GM18861 (cell line): ENCODE data around the gene ACSBG1.

Experiments used
- ATAC-seq: cut with Tn5 transposase; IDR thresholded peaks from one replicate; pipeline ENCODE4 v1.9.1; 2021; ENCODE audit not compliant: unreplicated experiment

The ACSBG1 gene

DNA sequence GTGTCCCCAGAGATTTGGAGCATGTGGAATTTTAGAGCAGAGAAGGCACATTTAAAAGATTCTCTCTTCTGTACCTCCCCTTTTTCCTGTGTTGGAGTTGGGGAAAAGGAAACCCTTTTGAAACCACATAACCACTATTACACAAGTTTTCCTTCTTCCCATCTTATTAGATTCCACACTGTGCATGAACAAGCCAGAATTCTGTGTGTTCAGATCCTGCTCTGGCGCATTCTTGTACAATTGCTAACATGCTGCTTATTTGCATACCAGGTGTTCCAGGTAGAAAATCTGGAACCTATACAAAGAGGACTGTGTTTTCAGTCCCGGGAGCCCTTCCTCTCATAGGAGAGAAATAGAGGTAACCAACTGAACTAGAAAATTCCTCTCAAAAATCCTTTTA is 100.6 kb downstream of the ACSBG1 start:
- ATAC-seq = no peak

DNA sequence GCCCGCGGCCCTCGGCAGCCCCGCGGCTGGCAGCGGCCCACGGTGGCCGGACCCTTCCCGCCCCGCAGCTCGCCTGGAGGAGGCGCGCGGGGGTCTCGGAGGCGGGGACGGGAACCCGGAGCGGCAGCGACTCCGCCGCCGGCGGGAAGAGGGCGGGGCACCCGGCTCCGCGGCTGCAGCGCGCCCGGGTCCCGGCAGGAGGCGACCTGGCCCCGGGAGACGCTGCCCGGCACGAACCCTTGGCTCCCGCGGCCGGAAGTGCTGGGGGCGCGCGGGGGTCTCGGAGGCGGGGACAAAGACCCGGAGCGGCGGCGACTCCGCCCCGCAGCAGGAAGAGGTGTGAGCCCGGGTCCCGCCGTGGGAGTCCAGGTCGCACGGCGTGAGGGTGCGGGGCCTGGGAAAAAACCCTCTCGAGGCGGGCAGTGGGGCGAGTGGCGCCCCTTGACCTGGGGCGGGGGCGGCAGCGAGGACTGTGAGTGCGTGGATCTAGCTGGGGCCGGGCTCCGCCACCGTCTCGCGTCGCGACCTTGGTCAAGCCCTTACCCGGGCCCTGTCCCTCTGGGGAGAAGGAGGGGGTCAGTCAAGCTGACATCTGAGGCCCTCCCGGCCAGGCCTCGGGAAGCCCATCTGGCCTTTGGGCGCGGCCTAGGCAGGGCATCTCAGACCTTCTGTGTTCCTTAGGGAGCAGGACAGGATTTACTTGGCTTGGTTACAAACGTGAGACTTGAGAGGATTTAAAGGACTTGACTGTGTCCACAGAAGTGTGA is 102.9 kb downstream of the ACSBG1 start, which contains the start of gene CIB2:
Gene CIB2 (minus strand): TSS at position 151 of the 767 bp plus-strand sequence. CDS start 230 bp downstream, outside the sequence.
- peak; percentile 66 for ATAC-seq

DNA sequence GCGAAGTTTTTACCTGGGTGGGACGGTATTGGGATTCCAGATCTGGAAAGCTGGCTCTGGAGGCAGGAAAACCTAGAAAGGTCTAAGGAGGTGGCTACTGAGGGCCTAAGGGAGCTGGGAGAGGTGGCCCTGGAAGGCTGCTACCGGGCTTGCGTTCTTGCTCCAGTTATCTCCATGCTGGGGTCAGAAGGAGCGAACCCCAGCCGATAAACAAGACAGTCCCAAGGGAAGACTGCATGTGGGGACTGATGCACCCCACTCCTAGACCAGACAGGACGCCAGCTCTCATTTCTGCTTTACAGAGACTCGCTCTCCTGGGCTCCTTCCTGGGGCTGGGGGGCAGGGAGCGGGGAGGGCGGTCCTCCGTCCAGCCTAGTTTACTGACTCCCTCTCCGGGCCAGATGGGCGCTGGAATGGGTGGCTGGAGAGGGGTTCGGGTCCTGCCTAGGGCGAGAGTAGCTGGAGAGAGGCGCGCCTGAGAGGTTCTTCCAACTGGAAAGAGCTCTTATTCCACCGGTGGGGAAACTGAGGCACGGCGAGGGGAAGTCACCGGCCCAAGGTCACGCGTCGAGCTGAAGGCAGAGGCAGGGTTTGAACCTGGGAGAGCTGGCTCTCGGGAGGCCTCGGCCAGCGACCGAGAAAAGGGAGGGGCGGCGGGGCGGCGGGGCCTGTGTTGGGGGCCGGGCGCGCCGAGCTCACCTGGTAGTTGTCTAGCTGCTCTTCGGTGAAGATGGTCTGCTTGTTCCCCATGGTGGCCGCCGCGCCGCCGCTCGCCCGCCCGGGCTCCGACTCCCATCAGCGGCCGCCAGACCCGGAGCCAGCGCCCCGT is 103.7 kb downstream of the ACSBG1 start:
- ATAC-seq = peak; percentile 37

DNA sequence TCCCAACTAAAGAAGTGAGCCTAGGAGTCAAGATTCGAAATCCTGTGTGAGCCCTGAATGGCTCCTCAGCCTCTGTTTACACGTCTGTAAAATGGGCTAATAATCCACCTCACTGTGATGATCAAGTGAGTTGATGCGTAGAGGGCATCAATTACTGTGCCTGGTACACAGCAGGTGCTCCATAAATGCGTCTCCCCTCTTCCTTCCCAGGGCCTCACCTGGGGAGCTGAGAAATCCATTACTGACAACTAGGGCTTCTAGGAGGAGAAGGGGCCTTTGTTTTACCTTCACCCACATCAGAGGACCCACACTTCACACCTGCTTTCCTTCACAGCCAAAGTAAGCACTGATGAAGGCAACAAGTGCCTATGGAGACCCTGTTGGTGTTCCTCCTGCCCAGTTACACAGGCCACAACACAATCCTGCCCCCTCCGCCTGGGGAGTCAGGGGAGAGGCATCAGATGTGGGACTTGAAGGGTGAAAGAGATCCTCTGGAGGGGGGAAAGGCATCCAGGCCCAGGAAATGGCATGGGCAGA is 104.5 kb downstream of the ACSBG1 start:
- no peak for ATAC-seq

DNA sequence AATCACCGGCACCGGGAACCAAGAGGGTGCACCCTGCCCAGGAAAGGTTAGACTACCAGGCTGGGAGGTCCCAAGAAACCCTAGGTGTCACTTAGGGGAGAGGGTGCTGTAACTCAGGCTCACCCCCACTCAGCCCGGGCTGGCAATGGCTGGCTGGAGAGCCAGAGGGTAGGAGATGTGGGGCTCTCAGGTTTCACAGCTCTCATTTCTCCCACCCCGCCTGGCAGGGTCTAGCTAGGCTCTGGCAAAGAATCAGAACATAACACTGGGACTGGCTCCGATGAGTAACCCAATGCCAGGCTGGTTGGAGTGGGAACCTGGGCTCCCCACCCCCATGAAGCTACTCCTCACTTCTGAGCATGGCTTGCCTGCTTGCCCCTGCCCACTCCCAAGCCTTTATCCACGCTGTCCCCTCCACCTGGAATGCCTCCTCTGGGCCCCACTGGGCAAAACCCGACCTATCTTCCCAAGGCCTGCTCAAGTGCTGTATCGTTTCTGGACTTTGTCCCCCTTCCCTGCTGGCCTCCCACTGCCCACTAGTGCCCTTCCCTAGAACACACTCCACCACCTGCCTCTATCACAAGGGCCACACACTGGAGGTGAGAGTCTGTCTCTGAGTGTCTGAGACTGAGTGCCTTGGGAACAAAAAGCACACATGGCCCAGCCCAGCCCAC is 105.2 kb downstream of the ACSBG1 start:
- no peak for ATAC-seq

DNA sequence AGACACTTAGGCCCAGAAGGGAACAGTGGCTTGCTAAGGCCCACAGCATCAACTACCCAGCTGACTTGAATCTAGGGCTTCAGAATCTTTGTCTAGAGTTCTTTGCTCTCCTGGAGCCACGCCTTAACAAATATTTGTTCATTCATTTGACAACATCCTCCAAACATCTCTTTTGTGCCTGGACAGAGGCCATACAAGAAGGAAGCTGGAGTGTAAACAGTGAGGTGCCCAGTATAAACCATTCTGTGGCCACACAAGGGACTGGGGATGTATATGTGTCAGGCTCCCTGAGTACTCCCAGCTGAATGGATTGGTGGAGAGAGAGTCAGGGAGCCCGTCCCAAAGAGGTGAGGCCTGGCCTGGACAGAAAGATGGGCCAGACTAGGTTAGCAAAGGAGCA is 106.5 kb downstream of the ACSBG1 start:
- no peak for ATAC-seq

DNA sequence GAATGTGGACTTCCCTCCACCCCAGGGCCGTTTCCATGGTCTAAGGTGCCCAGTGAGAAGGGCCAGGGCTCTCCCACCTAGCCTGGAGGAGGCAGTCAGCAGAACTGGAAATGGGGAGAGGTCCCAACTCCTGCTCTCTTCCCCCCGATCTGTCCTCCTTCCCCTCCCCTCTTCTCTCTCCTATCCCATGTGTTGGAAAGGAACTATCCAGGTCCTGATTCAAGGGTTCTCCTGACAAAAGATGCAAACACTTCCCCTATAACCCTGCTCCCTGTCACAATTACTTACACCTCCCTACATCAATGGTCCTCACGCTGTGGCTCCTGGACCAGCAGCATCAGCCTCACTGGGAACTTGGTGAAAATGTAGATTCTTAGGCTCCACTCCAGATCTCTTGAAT is 109.1 kb downstream of the ACSBG1 start:
- ATAC-seq = no peak

DNA sequence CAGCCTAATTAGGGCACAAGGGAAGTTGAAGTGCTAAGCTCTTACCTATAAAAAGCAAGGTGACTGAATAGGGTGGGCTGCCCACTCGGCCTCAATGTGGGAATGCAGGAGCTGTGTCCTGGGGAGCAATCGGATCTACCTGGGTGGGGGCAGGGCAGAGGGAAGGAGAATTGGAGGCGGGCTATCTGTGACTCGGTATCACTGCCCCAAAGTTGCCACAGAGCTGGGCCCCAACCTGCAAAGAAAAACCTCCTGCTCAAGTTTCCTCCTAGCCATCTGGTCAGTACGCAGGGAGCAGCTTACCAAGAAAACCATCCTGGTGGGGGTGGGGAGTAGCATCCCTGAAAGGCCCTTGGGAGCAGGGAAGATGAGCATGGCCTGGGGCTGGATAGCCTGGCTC is 113.8 kb downstream of the ACSBG1 start:
- ATAC-seq = no peak
